Iris pigment epithelial cell (primary cell): Measurements from ENCODE around the gene ICAM5.
A peak's percentile ranks its signal among the peaks of the same experiment; 100 is the strongest.
"Not testable (repeated sequence)": the region's sequence is repeated elsewhere in the genome, so short reads cannot be mapped to it uniquely, and the experiment has no call there.

Source experiments
- DNase-seq: peaks from one replicate; pipeline ENCODE4 v3.0.0-alpha.2; 2011; ENCODE audit warnings: low read depth

The ICAM5 gene, protein sequence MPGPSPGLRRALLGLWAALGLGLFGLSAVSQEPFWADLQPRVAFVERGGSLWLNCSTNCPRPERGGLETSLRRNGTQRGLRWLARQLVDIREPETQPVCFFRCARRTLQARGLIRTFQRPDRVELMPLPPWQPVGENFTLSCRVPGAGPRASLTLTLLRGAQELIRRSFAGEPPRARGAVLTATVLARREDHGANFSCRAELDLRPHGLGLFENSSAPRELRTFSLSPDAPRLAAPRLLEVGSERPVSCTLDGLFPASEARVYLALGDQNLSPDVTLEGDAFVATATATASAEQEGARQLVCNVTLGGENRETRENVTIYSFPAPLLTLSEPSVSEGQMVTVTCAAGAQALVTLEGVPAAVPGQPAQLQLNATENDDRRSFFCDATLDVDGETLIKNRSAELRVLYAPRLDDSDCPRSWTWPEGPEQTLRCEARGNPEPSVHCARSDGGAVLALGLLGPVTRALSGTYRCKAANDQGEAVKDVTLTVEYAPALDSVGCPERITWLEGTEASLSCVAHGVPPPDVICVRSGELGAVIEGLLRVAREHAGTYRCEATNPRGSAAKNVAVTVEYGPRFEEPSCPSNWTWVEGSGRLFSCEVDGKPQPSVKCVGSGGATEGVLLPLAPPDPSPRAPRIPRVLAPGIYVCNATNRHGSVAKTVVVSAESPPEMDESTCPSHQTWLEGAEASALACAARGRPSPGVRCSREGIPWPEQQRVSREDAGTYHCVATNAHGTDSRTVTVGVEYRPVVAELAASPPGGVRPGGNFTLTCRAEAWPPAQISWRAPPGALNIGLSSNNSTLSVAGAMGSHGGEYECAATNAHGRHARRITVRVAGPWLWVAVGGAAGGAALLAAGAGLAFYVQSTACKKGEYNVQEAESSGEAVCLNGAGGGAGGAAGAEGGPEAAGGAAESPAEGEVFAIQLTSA

DNA sequence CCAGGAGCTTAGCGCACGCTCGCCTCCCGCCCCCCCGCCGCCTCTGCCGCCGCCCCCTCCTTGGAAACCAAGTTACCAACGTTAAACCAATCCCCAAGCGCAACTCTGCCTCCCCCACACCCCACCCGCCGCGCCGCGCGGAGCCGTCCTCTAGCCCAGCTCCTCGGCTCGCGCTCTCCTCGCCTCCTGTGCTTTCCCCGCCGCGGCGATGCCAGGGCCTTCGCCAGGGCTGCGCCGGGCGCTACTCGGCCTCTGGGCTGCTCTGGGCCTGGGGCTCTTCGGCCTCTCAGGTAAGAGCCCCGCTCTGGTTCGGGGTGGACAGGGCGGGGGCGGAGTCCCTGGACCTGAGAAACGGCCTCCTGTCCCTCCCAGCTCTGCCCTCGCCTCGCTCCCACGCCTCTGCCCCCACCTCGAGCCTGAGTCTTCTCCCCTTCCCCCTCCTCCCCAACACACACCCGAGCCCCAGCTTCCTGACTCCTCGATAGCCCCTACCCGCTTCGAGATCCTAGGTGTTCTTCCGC, at the start of gene ICAM5:
Gene ICAM5, plus strand, starts transcription at position 117 of the 521 bp plus-strand sequence. Its CDS starts 92 bp downstream, at position 209.
- no peak for DNase-seq

DNA sequence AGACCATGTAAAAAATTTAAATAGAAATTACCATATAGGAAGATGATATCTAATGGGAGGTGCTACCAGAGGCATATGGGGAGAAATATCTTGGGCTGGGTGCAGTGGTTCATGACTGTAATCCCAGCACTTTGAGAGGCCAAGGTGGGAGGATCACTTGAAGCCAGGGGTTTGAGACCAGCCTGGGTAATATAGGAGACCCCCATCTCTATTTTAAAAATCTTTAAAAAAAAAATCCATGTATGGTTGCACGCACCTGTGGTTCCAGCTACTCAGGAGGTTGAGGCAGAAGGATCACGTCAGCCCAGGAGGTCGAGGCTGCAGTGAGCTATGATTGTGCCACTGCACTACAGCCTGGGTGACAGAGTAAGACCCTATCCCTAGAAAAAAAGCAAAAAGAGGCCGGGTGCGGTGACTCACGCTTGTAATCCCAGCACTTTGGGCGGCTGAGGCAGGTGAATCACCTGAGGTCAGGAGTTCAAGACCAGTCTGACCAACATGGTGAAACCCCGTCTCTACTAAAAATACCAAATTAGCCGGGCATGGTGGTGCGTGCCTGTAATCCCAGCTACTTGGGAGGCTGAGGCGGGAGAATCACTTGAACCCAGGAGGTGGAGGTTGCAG, 47.8 kb upstream of the ICAM5 start:
- DNase-seq = not testable (repeated sequence)

GRCh38 chr19:10243606-10244005, 46.1 kb upstream of the ICAM5 start:
- DNase-seq = no peak

- DNase-seq = no peak
These were observed 44.4 kb upstream of the ICAM5 start for GRCh38 chr19:10245189-10245939.

DNA sequence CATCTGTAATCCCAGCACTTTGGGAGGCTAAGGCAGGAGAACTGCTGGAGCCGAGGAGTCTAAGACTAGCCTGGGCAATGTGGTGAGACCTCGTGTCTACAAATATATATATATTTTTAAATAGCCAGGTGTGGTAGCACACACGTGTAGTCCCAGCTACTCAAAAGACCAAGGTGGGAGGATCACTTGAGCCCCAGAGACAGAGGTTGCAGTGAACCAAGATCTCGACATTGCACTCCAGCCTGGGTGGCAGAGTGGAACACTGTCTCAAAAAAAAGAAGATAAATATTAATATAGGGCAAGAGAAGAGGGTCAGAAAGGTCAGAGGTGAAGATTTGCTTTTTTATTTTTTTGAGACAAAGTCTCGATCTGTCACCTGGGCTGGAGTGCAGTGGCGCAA, 43.2 kb upstream of the ICAM5 start:
- no peak for DNase-seq

DNA sequence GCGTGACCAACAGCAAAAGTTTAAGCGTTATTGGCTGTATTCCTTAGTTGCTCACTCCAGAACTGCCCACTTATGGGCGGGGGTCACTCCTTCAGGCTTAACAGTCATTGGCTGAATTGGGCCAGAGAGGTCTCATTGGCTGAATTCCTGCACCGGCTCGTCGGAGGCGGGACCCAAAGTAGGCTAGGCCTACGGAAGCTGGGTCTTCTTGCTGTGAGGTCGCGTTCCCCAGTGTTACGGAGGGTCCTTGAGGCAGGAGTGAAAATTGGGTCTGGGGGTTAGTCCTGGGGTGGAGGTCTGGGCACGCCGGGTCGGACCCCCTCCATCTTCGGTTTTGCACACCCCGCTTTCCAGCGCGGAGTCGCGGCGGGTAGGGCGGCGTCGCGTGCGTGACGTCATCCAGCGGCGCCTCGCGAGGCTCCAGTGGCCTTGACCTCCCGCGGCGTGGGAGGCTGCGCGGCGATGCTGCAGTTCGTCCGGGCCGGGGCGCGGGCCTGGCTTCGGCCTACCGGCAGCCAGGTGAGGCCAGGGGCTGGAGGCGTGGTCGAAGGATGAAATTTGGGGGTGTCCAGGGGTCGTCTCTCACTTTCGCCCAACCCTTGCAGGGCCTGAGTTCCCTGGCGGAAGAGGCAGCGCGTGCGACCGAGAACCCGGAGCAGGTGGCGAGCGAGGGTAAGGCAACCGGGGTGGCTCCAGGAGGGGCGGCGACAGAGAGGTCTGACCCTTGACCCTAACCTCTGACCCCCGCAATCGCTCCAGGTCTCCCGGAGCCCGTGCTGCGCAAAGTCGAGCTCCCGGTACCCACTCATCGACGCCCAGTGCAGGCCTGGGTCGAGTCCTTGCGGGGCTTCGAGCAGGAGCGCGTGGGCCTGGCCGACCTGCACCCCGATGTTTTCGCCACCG, 37.7 kb upstream of the ICAM5 start, which contains the start of gene MRPL4:
Gene MRPL4, plus strand, starts transcription at position 423 of the 903 bp plus-strand sequence. Its CDS starts 40 bp downstream, at position 463.
- DNase-seq = peak; percentile 99

GRCh38 chr19:10252707-10253106, 37.0 kb upstream of the ICAM5 start:
- DNase-seq = no peak

DNA sequence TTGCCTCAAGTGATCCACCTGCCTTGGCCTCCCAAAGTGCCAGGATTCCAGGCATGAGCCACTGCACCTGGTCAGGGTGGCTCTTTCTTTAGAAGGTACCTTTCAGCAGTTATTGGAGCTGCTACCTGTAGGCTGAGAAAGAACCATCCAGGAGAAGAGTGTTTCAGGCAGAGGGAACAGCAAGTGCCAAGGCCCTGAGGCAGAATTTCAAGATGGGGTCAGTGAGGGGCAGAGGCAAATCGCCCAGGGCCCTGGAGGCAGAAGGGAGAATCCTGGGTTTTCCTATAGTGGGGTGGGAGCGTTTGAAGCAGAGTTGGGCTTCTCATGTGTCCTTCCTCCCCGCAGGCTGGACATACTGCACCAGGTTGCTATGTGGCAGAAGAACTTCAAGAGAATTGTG, 35.5 kb upstream of the ICAM5 start:
- no peak for DNase-seq

DNA sequence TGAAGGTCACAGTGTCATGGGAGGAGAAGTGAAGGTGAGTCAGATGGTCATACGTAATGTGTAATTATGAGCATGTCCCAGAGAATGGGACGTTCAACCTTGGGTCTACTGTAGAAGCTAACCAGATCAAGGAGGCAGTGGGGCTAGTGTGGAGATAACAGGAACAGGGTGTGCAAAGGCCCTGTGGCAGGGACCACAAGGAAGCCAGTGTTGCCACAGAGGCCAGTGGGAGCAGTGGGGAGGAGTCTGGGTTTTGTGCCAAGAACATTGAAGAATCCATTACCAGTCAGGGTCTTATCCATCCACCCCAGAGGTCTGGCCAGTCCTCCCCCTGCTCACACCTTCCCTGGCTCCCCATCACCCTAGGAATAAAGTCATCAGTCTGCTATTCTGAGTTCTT, 34.4 kb upstream of the ICAM5 start:
- no peak for DNase-seq

GRCh38 chr19:10256551-10256950, 33.2 kb upstream of the ICAM5 start:
- no peak for DNase-seq

GRCh38 chr19:10256970-10257615, 32.7 kb upstream of the ICAM5 start:
- no peak for DNase-seq

DNA sequence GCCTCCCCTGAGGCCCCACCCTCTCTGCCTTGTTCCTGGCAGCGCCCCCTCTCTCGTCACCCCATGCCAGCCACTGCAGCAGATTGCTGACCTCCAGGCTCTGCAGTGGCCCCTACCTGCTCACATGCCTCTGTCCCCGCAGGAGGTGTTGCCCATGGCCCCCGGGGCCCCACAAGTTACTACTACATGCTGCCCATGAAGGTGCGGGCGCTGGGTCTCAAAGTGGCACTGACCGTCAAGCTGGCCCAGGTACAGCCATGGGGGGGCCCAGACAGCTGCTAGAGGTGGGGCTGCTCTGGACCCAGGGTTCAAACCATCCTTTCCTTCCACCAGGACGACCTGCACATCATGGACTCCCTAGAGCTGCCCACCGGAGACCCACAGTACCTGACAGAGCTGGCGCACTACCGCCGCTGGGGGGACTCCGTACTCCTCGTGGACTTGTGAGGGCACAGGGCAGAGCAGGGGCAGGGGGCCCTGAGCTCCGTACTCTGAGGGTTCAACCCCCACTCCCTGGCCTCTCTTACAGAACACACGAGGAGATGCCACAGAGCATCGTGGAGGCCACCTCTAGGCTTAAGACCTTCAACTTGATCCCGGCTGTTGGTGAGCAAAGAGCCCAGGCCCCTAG, 31.6 kb upstream of the ICAM5 start:
- DNase-seq = no peak

DNA sequence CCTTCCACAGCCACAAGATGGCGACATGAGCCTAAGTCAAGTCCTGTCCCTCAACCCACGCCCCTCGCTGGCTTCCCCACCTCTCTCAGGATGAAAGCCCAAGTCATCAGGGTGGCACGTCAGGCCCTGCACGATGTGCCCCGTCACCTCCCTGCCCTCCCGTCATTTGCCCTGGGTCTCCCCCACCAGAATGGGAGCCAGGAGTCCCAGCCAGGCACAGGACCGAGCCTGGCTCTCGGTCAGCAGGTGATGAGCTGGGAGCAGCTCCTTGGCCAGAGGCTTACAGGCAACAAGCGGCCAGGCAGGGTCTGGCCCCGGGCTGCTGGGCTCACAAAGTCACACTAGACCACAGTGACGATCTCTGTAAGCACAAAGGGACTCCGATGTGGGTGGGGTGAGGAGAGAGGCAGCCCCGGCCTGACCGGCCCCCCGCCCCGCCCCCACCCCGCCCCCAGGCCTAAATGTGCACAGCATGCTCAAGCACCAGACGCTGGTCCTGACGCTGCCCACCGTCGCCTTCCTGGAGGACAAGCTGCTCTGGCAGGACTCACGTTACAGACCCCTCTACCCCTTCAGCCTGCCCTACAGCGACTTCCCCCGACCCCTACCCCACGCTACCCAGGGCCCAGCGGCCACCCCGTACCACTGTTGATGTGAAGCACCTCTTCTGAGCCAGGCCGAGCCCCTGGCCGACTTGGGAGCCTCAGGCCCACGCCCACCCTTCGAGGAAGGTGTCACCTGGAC, 30.4 kb upstream of the ICAM5 start:
- DNase-seq = peak; percentile 76

DNA sequence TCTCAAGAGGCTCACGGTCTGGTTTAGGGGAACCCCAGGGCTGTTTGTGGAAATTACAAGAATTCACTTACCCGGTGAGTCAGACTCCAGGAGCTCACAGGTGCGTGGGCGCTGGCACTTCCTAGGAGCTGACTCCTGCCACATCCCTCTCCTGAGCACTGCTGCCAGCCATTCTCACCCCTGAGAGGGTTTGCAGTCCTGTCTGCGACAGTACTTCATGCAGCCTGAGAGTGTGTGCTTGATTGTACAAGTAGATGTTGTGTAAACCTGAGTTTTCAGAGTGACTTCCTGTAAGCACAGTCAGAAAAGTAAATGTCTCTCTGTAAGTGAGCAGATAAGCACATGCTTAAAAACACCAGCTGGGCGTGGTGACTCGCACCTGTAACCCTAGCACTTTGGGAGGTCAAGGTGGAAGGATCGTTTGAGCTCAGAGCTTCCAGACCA, 29.6 kb upstream of the ICAM5 start:
- DNase-seq = no peak

GRCh38 chr19:10262771-10263170, 27.0 kb upstream of the ICAM5 start:
- DNase-seq = peak; percentile 63

DNA sequence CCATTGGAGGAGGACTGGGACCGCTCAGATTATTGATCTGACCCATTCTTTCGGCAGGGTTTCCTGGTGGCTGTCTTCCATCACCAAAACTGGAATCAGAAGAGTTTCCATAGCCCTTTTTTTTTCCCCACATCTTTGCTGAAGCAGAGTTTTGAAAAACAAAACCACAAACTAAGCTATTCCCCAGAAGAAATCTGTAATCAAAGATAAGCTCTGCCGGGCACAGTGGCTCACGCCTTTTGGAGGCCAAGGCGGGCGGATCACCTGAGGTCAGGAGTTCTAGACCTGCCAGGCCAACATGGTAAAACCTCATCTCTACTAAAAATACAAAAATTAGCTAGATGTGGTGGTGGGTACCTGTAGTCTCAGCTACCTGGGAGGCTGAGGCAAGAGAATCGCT, 23.0 kb upstream of the ICAM5 start:
- DNase-seq = no peak

GRCh38 chr19:10268071-10268470, 21.7 kb upstream of the ICAM5 start:
- no peak for DNase-seq
